HEK293T (cell line): Measurements from ENCODE around the gene CLDN22.

ENCODE experiments used
- CTCF ChIA-PET: fragments of 350-600 bp; formaldehyde crosslinking; extraction: SDS; loops from one replicate; lab custom pipeline; 2021; ENCODE audit warnings: antibody characterized with exemption, inconsistent platforms; lab: Yijun Ruan, JAX
- POLR2A ChIA-PET: fragments of 350-600 bp; formaldehyde crosslinking; extraction: SDS; loops from one replicate; lab custom pipeline; 2020; ENCODE audit warnings: antibody characterized with exemption, inconsistent platforms; lab: Yijun Ruan, JAX
- DNase-seq: peaks from one replicate; pipeline ENCODE4 v3.0.0; 2012; ENCODE audit warnings: mixed read lengths; ENCODE audit errors: extremely low spot score
- ARNT ChIP-seq: fragments of 450-650 bp; IDR thresholded peaks from 2 replicates; pipeline ENCODE4 v1.6.1; 2017; ENCODE audit warnings: mild to moderate bottlenecking
- BHLHE40 ChIP-seq: fragments of 450-650 bp; IDR thresholded peaks from 2 replicates; pipeline ENCODE4 v1.6.1; 2016; ENCODE audit warnings: mild to moderate bottlenecking, moderate library complexity, borderline replicate concordance
- CTBP1 ChIP-seq: fragments of 450-650 bp; IDR thresholded peaks from 2 replicates; pipeline ENCODE4 v1.6.1; 2016; ENCODE audit warnings: borderline replicate concordance
- ELF4 ChIP-seq: fragments of 450-650 bp; IDR thresholded peaks from 2 replicates; pipeline ENCODE4 v1.6.1; 2017; ENCODE audit warnings: antibody characterized with exemption
- FOXA1 ChIP-seq: fragments of 450-650 bp; IDR thresholded peaks from 2 replicates; pipeline ENCODE4 v1.6.1; 2016; ENCODE audit warnings: mild to moderate bottlenecking
- FOXK2 ChIP-seq: fragments of 450-650 bp; IDR thresholded peaks from 2 replicates; pipeline ENCODE4 v1.6.1; 2016; ENCODE audit warnings: mild to moderate bottlenecking
- FOXM1 ChIP-seq: fragments of 450-650 bp; IDR thresholded peaks from 2 replicates; pipeline ENCODE4 v1.6.1; 2017; ENCODE audit warnings: mild to moderate bottlenecking, borderline replicate concordance
- HDGF ChIP-seq: fragments of 450-650 bp; IDR thresholded peaks from 2 replicates; pipeline ENCODE4 v1.6.1; 2017; ENCODE audit warnings: antibody characterized with exemption, borderline replicate concordance
- L3MBTL2 ChIP-seq: fragments of 450-650 bp; conservative IDR thresholded peaks from 2 replicates; pipeline ENCODE4 v1.6.1; 2016; ENCODE audit warnings: mild to moderate bottlenecking
- LEF1 ChIP-seq: fragments of 450-650 bp; IDR thresholded peaks from 2 replicates; pipeline ENCODE4 v1.6.1; 2017; ENCODE audit warnings: mild to moderate bottlenecking, borderline replicate concordance
- NFRKB ChIP-seq: fragments of 450-650 bp; IDR thresholded peaks from 2 replicates; pipeline ENCODE4 v1.6.1; 2016; ENCODE audit warnings: mild to moderate bottlenecking, moderate library complexity
- PKNOX1 ChIP-seq: fragments of 450-650 bp; IDR thresholded peaks from 2 replicates; pipeline ENCODE4 v1.6.1; 2016
- SP1 ChIP-seq: fragments of 450-650 bp; IDR thresholded peaks from 2 replicates; pipeline ENCODE4 v1.6.1; 2017
- SUZ12 ChIP-seq: fragments of 450-650 bp; IDR thresholded peaks from 2 replicates; pipeline ENCODE4 v1.6.1; 2016; ENCODE audit warnings: mild to moderate bottlenecking
- TARDBP ChIP-seq: fragments of 450-650 bp; IDR thresholded peaks from 2 replicates; pipeline ENCODE4 v1.6.1; 2016
- ZNF384 ChIP-seq: fragments of 450-650 bp; IDR thresholded peaks from 2 replicates; pipeline ENCODE4 v1.6.1; 2016

The CLDN22 gene

GRCh38 chr4:183348136-183348535 is 28.1 kb upstream of the CLDN22 start:
- CTCF ChIA-PET: no interaction called here
- TF ChIP-seq FOXK2 (no peak), L3MBTL2 (no peak), ZNF384 (no peak), SP1 (no peak)
- DNase-seq: no peak
- POLR2A ChIA-PET: no interaction called here

- ChIA-PET CTCF (no interaction called here), POLR2A (interaction anchor here (0.5 kb wide), 1 partner anchor 482 kb away, joined by 3 read pairs; no protein-coding TSS in a partner anchor)
- DNase-seq: no peak
These were observed 27.5 kb upstream of the CLDN22 start for GRCh38 chr4:183347566-183347965.

GRCh38 chr4:183347146-183347545 is 27.1 kb upstream of the CLDN22 start:
- ChIA-PET POLR2A (interaction anchor here (0.5 kb wide), 1 partner anchor 482 kb away, joined by 3 read pairs; no protein-coding TSS in a partner anchor), CTCF (no interaction called here)
- no peak for DNase-seq
- TF ChIP-seq SP1 (no peak), CTBP1 (no peak), ZNF384 (no peak), ARNT (no peak), PKNOX1 (no peak), LEF1 (no peak), NFRKB (no peak), L3MBTL2 (no peak), ELF4 (no peak), FOXA1 (no peak), HDGF (no peak), FOXK2 (no peak), TARDBP (no peak), SUZ12 (no peak), FOXM1 (no peak), BHLHE40 (no peak)

More at GRCh38 chr4:183347566-183347965, 27.5 kb upstream of the CLDN22 start:
- no peak for TF ChIP-seq L3MBTL2
- TF ChIP-seq NFRKB: no peak
- TF ChIP-seq ARNT: no peak
- TF ChIP-seq FOXM1: no peak
- no peak for TF ChIP-seq FOXA1
- no peak for TF ChIP-seq HDGF
- no peak for TF ChIP-seq FOXK2
- no peak for TF ChIP-seq BHLHE40
- no peak for TF ChIP-seq SUZ12
- TF ChIP-seq TARDBP: no peak
- TF ChIP-seq SP1: no peak

GRCh38 chr4:183345261-183345660 is 25.2 kb upstream of the CLDN22 start:
- TF ChIP-seq BHLHE40 (no peak), ZNF384 (no peak), SP1 (no peak), FOXA1 (no peak), FOXM1 (no peak), CTBP1 (no peak), SUZ12 (no peak), NFRKB (no peak), HDGF (no peak), L3MBTL2 (no peak), LEF1 (no peak), TARDBP (no peak), PKNOX1 (no peak), FOXK2 (no peak), ELF4 (no peak), ARNT (no peak)
- POLR2A ChIA-PET: no interaction called here
- CTCF ChIA-PET: no interaction called here
- DNase-seq: no peak

GRCh38 chr4:183344523-183345255 is 24.6 kb upstream of the CLDN22 start:
- ChIA-PET POLR2A (no interaction called here), CTCF (no interaction called here)
- TF ChIP-seq ELF4 (no peak), LEF1 (no peak), L3MBTL2 (no peak), FOXK2 (no peak), BHLHE40 (no peak), TARDBP (no peak), HDGF (no peak), PKNOX1 (no peak), ZNF384 (no peak), FOXA1 (no peak), ARNT (no peak), NFRKB (no peak)
- no peak for DNase-seq

GRCh38 chr4:183343730-183344129 is 23.7 kb upstream of the CLDN22 start:
- CTCF ChIA-PET: no interaction called here
- TF ChIP-seq PKNOX1 (no peak), HDGF (no peak), L3MBTL2 (no peak), CTBP1 (no peak), BHLHE40 (no peak), FOXA1 (no peak), SUZ12 (no peak), SP1 (no peak), FOXK2 (no peak), FOXM1 (no peak), ARNT (no peak), NFRKB (no peak), ELF4 (no peak), LEF1 (no peak), ZNF384 (no peak)
- POLR2A ChIA-PET: no interaction called here
- DNase-seq: no peak
